VCaP (cell line): Measurements from ENCODE around the gene MLH1.
"Not testable (repeated sequence)": the region's sequence is repeated elsewhere in the genome, so short reads cannot be mapped to it uniquely, and the experiment has no call there.

Experiments
- H3K27ac ChIP-seq: fragments of 450-650 bp; 2 replicates; pipeline ENCODE4 v1.5.1; 2017
- TF ChIP-seq, protein P1 (sequence below): fragments of 450-650 bp; conservative IDR thresholded peaks from 2 replicates; pipeline ENCODE4 v1.5.1; 2017; ENCODE audit warnings: mild to moderate bottlenecking, moderate library complexity

The MLH1 gene

DNA sequence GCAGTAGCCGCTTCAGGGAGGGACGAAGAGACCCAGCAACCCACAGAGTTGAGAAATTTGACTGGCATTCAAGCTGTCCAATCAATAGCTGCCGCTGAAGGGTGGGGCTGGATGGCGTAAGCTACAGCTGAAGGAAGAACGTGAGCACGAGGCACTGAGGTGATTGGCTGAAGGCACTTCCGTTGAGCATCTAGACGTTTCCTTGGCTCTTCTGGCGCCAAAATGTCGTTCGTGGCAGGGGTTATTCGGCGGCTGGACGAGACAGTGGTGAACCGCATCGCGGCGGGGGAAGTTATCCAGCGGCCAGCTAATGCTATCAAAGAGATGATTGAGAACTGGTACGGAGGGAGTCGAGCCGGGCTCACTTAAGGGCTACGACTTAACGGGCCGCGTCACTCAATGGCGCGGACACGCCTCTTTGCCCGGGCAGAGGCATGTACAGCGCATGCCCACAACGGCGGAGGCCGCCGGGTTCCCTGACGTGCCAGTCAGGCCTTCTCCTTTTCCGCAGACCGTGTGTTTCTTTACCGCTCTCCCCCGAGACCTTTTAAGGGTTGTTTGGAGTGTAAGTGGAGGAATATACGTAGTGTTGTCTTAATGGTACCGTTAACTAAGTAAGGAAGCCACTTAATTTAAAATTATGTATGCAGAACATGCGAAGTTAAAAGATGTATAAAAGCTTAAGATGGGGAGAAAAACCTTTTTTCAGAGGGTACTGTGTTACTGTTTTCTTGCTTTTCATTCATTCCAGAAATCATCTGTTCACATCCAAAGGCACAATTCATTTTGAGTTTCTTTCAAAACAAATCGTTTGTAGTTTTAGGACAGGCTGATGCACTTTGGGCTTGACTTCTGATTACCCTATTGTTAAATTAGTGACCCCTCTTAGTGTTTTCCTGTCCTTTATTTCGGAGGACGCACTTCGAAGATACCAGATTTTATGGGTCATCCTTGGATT, at the start of gene MLH1:
Gene MLH1 (plus strand): TSS at position 193 of the 958 bp plus-strand sequence. CDS start 30 bp downstream, at position 223.
- TF ChIP-seq, protein P1, sequence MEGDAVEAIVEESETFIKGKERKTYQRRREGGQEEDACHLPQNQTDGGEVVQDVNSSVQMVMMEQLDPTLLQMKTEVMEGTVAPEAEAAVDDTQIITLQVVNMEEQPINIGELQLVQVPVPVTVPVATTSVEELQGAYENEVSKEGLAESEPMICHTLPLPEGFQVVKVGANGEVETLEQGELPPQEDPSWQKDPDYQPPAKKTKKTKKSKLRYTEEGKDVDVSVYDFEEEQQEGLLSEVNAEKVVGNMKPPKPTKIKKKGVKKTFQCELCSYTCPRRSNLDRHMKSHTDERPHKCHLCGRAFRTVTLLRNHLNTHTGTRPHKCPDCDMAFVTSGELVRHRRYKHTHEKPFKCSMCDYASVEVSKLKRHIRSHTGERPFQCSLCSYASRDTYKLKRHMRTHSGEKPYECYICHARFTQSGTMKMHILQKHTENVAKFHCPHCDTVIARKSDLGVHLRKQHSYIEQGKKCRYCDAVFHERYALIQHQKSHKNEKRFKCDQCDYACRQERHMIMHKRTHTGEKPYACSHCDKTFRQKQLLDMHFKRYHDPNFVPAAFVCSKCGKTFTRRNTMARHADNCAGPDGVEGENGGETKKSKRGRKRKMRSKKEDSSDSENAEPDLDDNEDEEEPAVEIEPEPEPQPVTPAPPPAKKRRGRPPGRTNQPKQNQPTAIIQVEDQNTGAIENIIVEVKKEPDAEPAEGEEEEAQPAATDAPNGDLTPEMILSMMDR = no peak
- peak within 1 kb of the TSS; percentile 92 for H3K27ac ChIP-seq

DNA sequence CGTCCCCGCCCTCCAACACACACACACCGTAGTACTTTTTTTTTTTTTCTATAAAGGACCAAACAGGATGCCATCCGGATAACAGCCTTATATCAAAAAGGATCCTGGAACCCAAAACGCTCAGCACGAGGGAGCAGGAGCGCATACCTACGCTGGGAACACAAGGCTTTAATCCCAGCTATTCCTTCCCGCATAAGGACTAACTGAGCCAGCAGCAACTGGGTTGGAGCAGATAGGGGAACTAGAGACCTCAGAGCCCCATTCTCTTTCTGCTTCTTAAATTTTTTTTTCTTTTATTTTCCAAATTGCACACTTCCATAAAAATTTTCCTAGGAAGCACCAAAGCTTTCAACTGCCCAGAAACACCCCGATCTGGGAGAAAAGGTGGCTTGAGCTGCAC, 49.7 kb upstream of the MLH1 start:
- TF ChIP-seq, protein P1 = no peak
- H3K27ac ChIP-seq = peak overlapping the region; percentile 76

DNA sequence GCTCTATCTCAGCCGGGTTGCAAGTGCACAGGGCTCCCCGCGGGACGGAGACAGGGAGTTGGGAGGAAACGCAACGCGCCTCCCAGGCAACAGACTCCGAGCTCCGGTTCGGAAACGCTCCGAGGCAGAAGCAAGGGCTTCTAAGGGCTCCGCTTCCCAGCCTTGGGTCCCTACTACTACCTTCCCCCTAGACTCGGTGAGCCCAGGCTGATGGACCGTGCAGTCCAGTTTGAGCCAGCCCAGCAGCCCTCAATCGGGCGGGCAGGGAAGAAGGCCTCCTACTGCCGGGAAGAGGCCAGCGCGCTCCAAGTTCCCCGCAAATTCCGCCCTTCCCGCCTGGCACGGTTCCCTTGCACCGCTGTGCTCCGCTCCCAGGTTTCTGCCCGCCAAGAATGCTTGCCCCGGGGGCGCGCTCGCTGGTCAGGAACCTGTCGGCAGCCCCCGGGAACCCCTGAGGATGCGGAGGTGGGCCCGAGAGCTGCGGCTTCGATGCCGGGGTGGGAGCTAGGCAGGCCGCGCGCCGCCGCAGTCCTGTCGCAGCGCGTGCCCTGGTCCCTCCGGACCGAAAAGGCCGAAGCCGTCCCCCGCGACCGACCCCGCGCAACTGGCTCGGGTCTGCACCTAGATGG, 49.2 kb upstream of the MLH1 start:
- peak overlapping the region; percentile 76 for H3K27ac ChIP-seq
- TF ChIP-seq, protein P1 = peak; percentile 19; the same call in 1 of the 2 replicates

DNA sequence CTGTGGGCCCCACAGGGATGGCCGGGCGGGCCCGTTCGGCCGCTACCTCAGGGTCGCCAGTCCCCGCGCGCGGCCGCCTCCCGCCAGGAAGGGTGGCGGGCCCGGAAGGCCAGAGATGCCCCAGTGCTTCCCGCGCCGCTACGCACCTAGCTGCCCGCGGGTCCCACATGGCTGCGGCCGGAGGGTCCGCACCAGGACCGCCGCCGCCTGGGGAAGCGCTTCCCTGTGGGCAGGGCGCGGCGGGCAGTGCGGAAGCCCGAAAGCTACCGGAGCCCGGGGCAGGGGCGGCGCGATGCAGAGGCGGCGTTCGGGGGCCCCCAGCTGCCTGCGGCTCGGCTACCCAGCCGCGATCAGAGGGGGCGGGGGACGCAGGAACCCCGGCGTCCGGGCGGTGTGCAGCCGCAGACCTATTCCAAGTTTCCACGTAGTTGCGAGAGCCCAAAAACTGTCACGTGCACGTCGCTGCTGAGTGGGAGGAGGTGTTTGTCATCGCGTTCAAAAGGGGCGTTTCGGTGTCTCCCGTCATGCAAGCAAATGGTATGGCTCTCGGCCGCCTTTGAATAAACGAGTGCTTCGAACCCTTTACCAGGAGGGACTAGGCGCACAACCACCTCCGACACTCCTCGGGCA, 48.6 kb upstream of the MLH1 start, which contains the start of gene TRANK1:
Gene TRANK1 (minus strand): TSS at position 414 of the 630 bp plus-strand sequence. CDS start 245 bp downstream, at position 169.
- peak within 1 kb of the TSS; percentile 76 for H3K27ac ChIP-seq
- TF ChIP-seq, protein P1 = no peak

DNA sequence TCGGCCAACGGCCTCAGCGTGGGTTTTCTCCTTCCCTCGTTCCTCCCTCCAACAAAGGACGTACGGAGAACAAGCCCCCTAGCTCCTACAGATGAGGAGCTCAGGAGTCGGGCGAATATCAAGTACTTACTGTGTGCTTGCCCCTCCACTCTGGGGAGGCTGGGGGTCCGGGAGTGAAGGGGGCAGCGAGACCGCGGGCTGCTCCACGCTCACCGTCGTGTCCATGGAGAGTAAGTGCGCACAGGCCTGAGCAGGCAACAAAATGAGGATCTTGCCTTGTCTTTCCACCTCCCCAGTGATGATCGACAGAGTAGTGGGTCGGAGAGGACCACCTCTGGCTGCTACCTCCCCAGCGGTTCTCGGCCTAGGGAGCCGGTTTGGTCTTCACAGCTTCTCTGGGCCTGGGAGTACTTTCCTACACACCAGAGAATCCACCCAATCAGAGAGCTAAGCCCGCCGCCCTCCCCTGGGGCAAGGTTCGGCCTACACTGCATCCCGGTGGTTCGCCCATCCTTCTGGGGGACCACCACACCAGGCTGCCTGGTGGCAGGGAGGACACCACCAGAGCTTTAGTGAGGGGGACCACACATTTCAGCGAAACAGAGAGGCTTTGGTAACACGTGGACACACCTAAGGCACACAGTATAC, 47.9 kb upstream of the MLH1 start:
- TF ChIP-seq, protein P1 = no peak
- no peak overlapping the region; the same call in 1 of the 2 replicates for H3K27ac ChIP-seq

DNA sequence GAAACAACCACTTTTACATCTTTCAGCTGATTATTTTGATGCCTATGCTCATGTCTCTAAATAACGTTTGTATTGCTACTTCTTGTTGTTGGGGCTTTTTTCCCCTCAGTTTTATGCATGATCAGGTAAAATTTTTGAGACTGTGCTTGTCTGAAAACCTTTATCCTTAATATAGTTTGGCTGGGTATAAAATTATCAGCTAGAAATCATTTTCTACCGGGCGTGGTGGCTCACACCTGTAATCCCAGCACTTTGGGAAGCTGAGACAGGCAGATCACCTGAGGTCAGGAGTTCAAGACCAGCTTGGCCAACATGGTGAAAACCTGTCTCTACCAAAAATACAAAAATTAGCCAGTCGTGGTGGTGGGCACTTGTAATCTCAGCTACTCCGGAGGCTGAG, 45.5 kb upstream of the MLH1 start:
- H3K27ac ChIP-seq = not testable (repeated sequence)

DNA sequence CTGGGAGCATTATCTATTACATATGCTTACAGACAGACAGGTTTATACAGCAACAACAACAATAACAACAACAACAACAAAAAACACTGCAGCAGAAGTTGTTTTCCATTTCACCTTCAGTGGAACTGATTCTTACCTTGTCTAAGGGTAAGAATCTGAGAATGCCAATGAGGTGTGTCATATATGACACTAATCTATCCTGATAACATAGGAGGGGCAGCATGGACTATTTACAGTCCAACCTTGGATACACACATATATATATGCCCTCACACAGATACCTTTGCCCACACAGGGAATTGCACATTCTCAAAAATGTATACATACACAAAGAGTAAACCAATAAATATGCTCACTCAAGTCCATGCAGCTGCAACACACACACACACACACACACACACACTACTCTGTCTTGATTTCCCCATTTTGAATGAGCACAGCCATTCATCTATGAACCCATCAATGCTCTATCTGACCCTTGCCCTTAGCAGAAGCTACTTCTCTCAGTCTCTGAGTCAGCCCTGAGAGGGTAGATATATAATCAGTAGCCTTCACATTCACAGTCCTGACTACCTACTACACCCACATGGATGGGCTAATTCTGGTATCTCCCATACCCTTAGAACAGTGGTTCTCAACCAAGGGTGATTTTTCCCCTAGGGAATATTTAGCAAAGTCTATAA, 38.7 kb upstream of the MLH1 start:
- no peak overlapping the region for H3K27ac ChIP-seq
- TF ChIP-seq, protein P1 = no peak
